GM21528 (cell line): ENCODE measurements around the gene PDCD1LG2.

Experiments used
- ATAC-seq: cut with Tn5 transposase; IDR thresholded peaks from one replicate; pipeline ENCODE4 v1.9.1; 2021; ENCODE audit warnings: mild to moderate bottlenecking, moderate library complexity; ENCODE audit not compliant: unreplicated experiment, low FRiP score

Gene PDCD1LG2

GRCh38 chr9:5518937-5519319, 8.6 kb downstream of the PDCD1LG2 start:
- peak; percentile 28 for ATAC-seq

- ATAC-seq = no peak
Observed at GRCh38 chr9:5524090-5524489, 13.8 kb downstream of the PDCD1LG2 start.

GRCh38 chr9:5529683-5530221, 19.4 kb downstream of the PDCD1LG2 start:
- no peak for ATAC-seq

GRCh38 chr9:5531101-5531882, 21.0 kb downstream of the PDCD1LG2 start:
- ATAC-seq = no peak

- no peak for ATAC-seq
Observed at GRCh38 chr9:5532306-5532705, 22.0 kb downstream of the PDCD1LG2 start.

GRCh38 chr9:5532790-5533189, 22.5 kb downstream of the PDCD1LG2 start:
- ATAC-seq = no peak

GRCh38 chr9:5536684-5537083, 26.4 kb downstream of the PDCD1LG2 start:
- no peak for ATAC-seq

GRCh38 chr9:5543875-5544702, 33.8 kb downstream of the PDCD1LG2 start:
- ATAC-seq = no peak

GRCh38 chr9:5549658-5550650, 39.6 kb downstream of the PDCD1LG2 start:
- no peak for ATAC-seq

GRCh38 chr9:5551368-5552150, 41.2 kb downstream of the PDCD1LG2 start:
- no peak for ATAC-seq

- no peak for ATAC-seq
Observed at GRCh38 chr9:5552301-5552700, 42.0 kb downstream of the PDCD1LG2 start.

- no peak for ATAC-seq
Observed at GRCh38 chr9:5553211-5553610, 42.9 kb downstream of the PDCD1LG2 start.

- peak; percentile 41 for ATAC-seq
Observed at GRCh38 chr9:5554254-5554653, 43.9 kb downstream of the PDCD1LG2 start.

- no peak for ATAC-seq
Observed at GRCh38 chr9:5556101-5556705, 45.9 kb downstream of the PDCD1LG2 start.

- peak; percentile 69 for ATAC-seq
Observed at GRCh38 chr9:5557606-5558587, 47.6 kb downstream of the PDCD1LG2 start.

- no peak for ATAC-seq
Observed at GRCh38 chr9:5559659-5560058, 49.3 kb downstream of the PDCD1LG2 start.

GRCh38 chr9:5560443-5561100, 50.2 kb downstream of the PDCD1LG2 start:
- ATAC-seq = no peak
